Loucy (cell line): ENCODE measurements around the gene PHC1.

Source experiments
- H2AFZ ChIP-seq: fragments of 200-600 bp; sonication (generic); 2 replicates; pipeline ENCODE4 v1.6.0; 2016; ENCODE audit warnings: antibody characterized with exemption, mild to moderate bottlenecking, low read length, moderate library complexity
- H3F3A ChIP-seq: fragments of 200-600 bp; 2 replicates; pipeline ENCODE4 v1.6.0; 2016; ENCODE audit warnings: antibody characterized with exemption, low read depth, mild to moderate bottlenecking
- H3K27me3 ChIP-seq: fragments of 200-600 bp; sonication (generic); 2 replicates; pipeline ENCODE4 v1.6.1; 2014; ENCODE audit warnings: low read length, mild to moderate bottlenecking; ENCODE audit not compliant: insufficient read depth, poor library complexity, severe bottlenecking
- H3K36me3 ChIP-seq: fragments of 200-600 bp; sonication (generic); 2 replicates; pipeline ENCODE4 v1.6.1; 2016; ENCODE audit warnings: low read length; ENCODE audit not compliant: insufficient read depth
- H3K4me1 ChIP-seq: fragments of 200-600 bp; sonication (generic); 2 replicates; pipeline ENCODE4 v1.5.1; 2014; ENCODE audit warnings: low read length, mild to moderate bottlenecking; ENCODE audit not compliant: insufficient read depth, poor library complexity, severe bottlenecking
- H3K4me2 ChIP-seq: fragments of 200-600 bp; sonication (generic); 2 replicates; pipeline ENCODE4 v1.6.0; 2014; ENCODE audit warnings: antibody characterized with exemption, low read length, low read depth, mild to moderate bottlenecking; ENCODE audit not compliant: poor library complexity, severe bottlenecking
- H3K4me3 ChIP-seq: fragments of 200-600 bp; sonication (generic); 2 replicates; pipeline ENCODE4 v1.5.1; 2014; ENCODE audit warnings: low read length, mild to moderate bottlenecking, mixed read lengths; ENCODE audit not compliant: poor library complexity, severe bottlenecking
- H3K79me2 ChIP-seq: fragments of 200-600 bp; sonication (generic); 2 replicates; pipeline ENCODE4 v1.6.1; 2014; ENCODE audit warnings: low read length; ENCODE audit not compliant: insufficient read depth
- H3K9ac ChIP-seq: fragments of 200-600 bp; sonication (generic); 2 replicates; pipeline ENCODE4 v1.6.0; 2014; ENCODE audit warnings: mild to moderate bottlenecking, low read depth, low read length, moderate library complexity; ENCODE audit not compliant: poor library complexity, severe bottlenecking
- H3K9me2 ChIP-seq: fragments of 200-600 bp; sonication (generic); replicated peaks from 2 replicates; pipeline ENCODE4 v1.6.1; 2016; ENCODE audit warnings: low read depth, low read length, mixed read lengths
- H3K9me3 ChIP-seq: fragments of 200-600 bp; sonication (generic); 2 replicates; pipeline ENCODE4 v1.6.1; 2014; ENCODE audit warnings: mild to moderate bottlenecking, antibody characterized with exemption, low read length, low read depth; ENCODE audit not compliant: insufficient read depth
- H4K20me1 ChIP-seq: fragments of 200-600 bp; sonication (generic); 2 replicates; pipeline ENCODE4 v1.6.0; 2014; ENCODE audit warnings: antibody characterized with exemption, low read length, mild to moderate bottlenecking; ENCODE audit not compliant: insufficient read depth, poor library complexity, severe bottlenecking
- EZH2phosphoT487 ChIP-seq: fragments of 200-600 bp; IDR thresholded peaks from 2 replicates; pipeline ENCODE4 v1.6.1; 2018; ENCODE audit warnings: antibody characterized with exemption, mild to moderate bottlenecking, moderate library complexity, borderline replicate concordance
- TF ChIP-seq, protein P1 (sequence below): fragments of 200-600 bp; sonication (generic); conservative IDR thresholded peaks from 2 replicates; pipeline ENCODE4 v1.5.1; 2014; ENCODE audit warnings: mild to moderate bottlenecking, antibody characterized with exemption, low read length

PHC1 gene

DNA sequence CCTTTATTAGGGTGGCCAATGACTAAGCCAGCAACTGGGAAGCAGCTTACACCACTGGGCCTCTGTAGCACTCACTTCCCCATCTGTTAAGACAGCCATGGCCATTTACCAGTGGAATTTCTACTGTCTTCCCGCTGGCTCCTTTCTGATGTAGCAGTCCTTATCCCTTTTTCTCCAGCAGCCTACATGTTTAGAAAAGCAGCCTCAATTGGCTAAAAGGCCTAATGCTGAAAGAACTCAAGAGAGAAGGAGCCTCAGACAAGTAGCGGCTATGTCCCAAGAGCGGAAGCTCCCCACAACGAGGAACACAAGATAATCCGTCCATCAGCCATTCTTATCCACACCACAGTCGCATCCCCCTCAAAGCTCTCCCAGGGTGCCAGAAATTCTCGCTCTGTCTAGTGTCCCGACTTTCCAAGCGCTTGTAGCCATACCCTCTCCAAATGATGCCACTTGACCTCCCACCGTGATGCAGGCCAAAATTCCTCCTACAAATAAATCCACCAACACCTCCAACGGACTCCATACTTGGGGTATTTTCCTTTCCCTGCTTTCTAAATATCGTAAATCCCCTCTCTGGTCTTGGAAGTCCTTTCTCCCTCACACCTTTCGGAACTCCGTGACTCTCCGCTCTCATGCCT is 34.5 kb downstream of the PHC1 start:
- peak overlapping the region; percentile 95 for H3K4me3 ChIP-seq
- no peaks in the 10 kb centered on the region for H3K27me3 ChIP-seq
- H3K4me1 ChIP-seq, result peaks cover 37% of the 10 kb centered on the region
- H3K9me2 ChIP-seq, result no peaks in the 10 kb centered on the region
- H3K79me2 ChIP-seq, result peaks cover 56% of the 10 kb centered on the region
- H2AFZ ChIP-seq, result peak overlapping the region; percentile 77
- peaks cover 4% of the 10 kb centered on the region; the same call in 1 of the 2 replicates for H3K9me3 ChIP-seq
- peak overlapping the region; percentile 87 for H3K4me2 ChIP-seq
- H3K36me3 ChIP-seq, result peaks cover 26% of the 10 kb centered on the region; the same call in 1 of the 2 replicates
- TF ChIP-seq, protein P1, sequence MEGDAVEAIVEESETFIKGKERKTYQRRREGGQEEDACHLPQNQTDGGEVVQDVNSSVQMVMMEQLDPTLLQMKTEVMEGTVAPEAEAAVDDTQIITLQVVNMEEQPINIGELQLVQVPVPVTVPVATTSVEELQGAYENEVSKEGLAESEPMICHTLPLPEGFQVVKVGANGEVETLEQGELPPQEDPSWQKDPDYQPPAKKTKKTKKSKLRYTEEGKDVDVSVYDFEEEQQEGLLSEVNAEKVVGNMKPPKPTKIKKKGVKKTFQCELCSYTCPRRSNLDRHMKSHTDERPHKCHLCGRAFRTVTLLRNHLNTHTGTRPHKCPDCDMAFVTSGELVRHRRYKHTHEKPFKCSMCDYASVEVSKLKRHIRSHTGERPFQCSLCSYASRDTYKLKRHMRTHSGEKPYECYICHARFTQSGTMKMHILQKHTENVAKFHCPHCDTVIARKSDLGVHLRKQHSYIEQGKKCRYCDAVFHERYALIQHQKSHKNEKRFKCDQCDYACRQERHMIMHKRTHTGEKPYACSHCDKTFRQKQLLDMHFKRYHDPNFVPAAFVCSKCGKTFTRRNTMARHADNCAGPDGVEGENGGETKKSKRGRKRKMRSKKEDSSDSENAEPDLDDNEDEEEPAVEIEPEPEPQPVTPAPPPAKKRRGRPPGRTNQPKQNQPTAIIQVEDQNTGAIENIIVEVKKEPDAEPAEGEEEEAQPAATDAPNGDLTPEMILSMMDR, result no peak
- no peak for TF ChIP-seq EZH2phosphoT487
- H4K20me1 ChIP-seq, result peaks cover 41% of the 10 kb centered on the region
- no peaks in the 10 kb centered on the region for H3F3A ChIP-seq
- peak overlapping the region; percentile 95 for H3K9ac ChIP-seq

DNA sequence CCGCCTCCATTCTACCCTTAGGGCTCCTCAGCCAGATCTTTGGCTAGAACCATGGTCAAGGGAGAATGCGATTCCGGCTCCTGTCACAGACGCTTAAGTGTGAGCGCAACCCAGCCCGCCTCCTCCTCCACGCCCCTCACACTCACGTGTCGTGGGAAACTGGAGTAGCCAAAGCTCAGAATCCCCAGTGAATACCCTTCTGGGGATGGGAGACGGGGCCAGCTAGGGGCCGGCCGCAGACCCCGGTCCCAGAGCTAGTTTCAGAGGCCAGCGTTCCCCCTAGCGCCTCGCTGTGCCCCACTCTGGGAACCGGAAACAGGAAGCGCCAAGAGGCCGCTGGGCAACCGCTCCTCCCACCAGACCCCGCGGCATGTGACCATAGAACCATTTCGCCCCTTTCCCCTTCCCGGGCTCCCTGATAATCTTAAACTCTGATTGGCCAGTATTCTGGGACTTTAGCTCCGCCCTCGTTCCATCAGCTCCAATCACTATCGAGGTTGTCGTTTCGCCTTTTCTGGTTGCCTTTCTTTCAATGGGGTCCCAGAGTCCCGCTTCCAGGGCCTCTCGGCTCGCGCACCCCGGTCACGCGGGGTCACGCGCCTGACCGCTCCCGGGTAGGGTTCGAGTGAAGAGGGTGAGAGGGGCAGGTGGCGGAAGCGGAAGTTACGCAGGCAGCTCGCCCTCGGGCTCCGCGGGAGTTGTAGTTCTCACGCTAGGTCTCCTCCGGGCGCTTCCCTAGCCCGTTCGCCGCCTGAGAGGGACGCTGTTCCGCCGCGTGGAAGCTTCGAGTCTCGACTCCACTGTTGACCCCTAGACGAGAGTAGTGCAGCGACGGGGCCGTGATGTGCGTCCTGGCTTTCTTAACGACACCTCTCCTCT is 35.3 kb downstream of the PHC1 start, which contains the start of gene M6PR:
TSS of gene M6PR (minus strand) at position 304 of the 879 bp plus-strand sequence. CDS start 3,241 bp downstream, outside the sequence.
- peaks cover 42% of the 10 kb centered on the region for H3K4me1 ChIP-seq
- peak within 1 kb of the TSS; percentile 94 for H2AFZ ChIP-seq
- peaks cover 19% of the 10 kb centered on the region; the same call in 1 of the 2 replicates for H3K36me3 ChIP-seq
- H3K9me3 ChIP-seq, result peaks cover 4% of the 10 kb centered on the region; the same call in 1 of the 2 replicates
- no peaks in the 10 kb centered on the region for H3K9me2 ChIP-seq
- peak within 1 kb of the TSS; percentile 95 for H3K9ac ChIP-seq
- H3K4me2 ChIP-seq, result peak within 1 kb of the TSS; percentile 87
- no peaks in the 10 kb centered on the region for H3F3A ChIP-seq
- H4K20me1 ChIP-seq, result peaks cover 41% of the 10 kb centered on the region
- no peak for TF ChIP-seq EZH2phosphoT487
- TF ChIP-seq, protein P1, result peak; percentile 71
- H3K79me2 ChIP-seq, result peaks cover 50% of the 10 kb centered on the region
- no peaks in the 10 kb centered on the region for H3K27me3 ChIP-seq
- peak within 1 kb of the TSS; percentile 95 for H3K4me3 ChIP-seq

DNA sequence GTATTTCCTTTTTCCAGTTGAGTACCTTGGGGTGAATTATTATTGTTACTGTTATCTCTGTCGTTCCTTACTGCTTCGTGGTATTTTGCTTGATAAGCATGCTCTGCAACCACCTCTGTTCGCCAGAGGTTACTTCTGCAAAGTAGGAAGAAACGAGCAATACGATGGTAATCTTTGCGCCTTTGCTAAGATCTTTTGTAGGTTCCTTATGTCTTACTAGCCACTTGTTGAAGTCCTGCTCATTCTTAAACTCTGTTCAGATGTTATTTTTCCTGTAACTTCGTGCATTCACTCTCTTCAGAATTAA is 35.9 kb downstream of the PHC1 start:
- H3K36me3 ChIP-seq, result peaks cover 13% of the 10 kb centered on the region; the same call in 1 of the 2 replicates
- TF ChIP-seq, protein P1, result no peak
- no peak for TF ChIP-seq EZH2phosphoT487
- H3K27me3 ChIP-seq, result no peaks in the 10 kb centered on the region
- peak overlapping the region; percentile 94 for H2AFZ ChIP-seq
- H3K4me1 ChIP-seq, result peaks cover 44% of the 10 kb centered on the region
- H3F3A ChIP-seq, result no peaks in the 10 kb centered on the region
- H4K20me1 ChIP-seq, result peaks cover 40% of the 10 kb centered on the region
- H3K4me3 ChIP-seq, result peak overlapping the region; percentile 95
- H3K79me2 ChIP-seq, result peaks cover 47% of the 10 kb centered on the region
- H3K9me2 ChIP-seq, result no peaks in the 10 kb centered on the region
- peak overlapping the region; percentile 95 for H3K9ac ChIP-seq
- H3K9me3 ChIP-seq, result peaks cover 4% of the 10 kb centered on the region; the same call in 1 of the 2 replicates
- H3K4me2 ChIP-seq, result peak overlapping the region; percentile 79
